Pons (tissue), 1 donor: ENCODE data around the gene G2E3.
A peak's percentile ranks its signal among the peaks of the same experiment; 100 is the strongest.
"Not testable (repeated sequence)": the region's sequence is repeated elsewhere in the genome, so short reads cannot be mapped to it uniquely, and the experiment has no call there.

Experiments used
- DNase-seq: peaks from one replicate; pipeline ENCODE4 v3.0.0-alpha.2; 2016; ENCODE audit warnings: low spot score

Gene G2E3

GRCh38 chr14:30559638-30560091 lies 707 bp downstream of the G2E3 start:
- DNase-seq: peak; percentile 2

GRCh38 chr14:30560581-30560980 lies 1.6 kb downstream of the G2E3 start:
- no peak for DNase-seq

- DNase-seq: no peak
Measured at GRCh38 chr14:30564235-30564867, 5.4 kb downstream of the G2E3 start.

- no peak for DNase-seq
Measured at GRCh38 chr14:30564868-30565248, 5.9 kb downstream of the G2E3 start.

- no peak for DNase-seq
Measured at GRCh38 chr14:30569216-30569902, 10.4 kb downstream of the G2E3 start.

GRCh38 chr14:30569903-30570226 lies 10.9 kb downstream of the G2E3 start:
- no peak for DNase-seq

GRCh38 chr14:30572237-30572636 lies 13.3 kb downstream of the G2E3 start:
- DNase-seq: no peak

GRCh38 chr14:30572771-30573170 lies 13.8 kb downstream of the G2E3 start:
- no peak for DNase-seq

GRCh38 chr14:30573226-30573814 lies 14.4 kb downstream of the G2E3 start:
- DNase-seq: no peak

- DNase-seq: no peak
Measured at GRCh38 chr14:30573966-30574365, 15.0 kb downstream of the G2E3 start.

- DNase-seq: not testable (repeated sequence)
Measured at GRCh38 chr14:30574777-30575176, 15.8 kb downstream of the G2E3 start.

GRCh38 chr14:30576333-30576732 lies 17.4 kb downstream of the G2E3 start:
- DNase-seq: not testable (repeated sequence)

GRCh38 chr14:30580616-30581282 lies 21.8 kb downstream of the G2E3 start:
- DNase-seq: no peak

- no peak for DNase-seq
Measured at GRCh38 chr14:30581283-30581625, 22.3 kb downstream of the G2E3 start.

GRCh38 chr14:30582376-30582775 lies 23.4 kb downstream of the G2E3 start:
- no peak for DNase-seq

GRCh38 chr14:30584058-30584630 lies 25.2 kb downstream of the G2E3 start:
- no peak for DNase-seq

GRCh38 chr14:30585204-30585603 lies 26.2 kb downstream of the G2E3 start:
- no peak for DNase-seq

- no peak for DNase-seq
Measured at GRCh38 chr14:30587141-30587540, 28.2 kb downstream of the G2E3 start.

- DNase-seq: no peak
Measured at GRCh38 chr14:30588873-30589272, 29.9 kb downstream of the G2E3 start.

GRCh38 chr14:30596935-30597334 lies 38.0 kb downstream of the G2E3 start:
- no peak for DNase-seq

GRCh38 chr14:30597504-30597903 lies 38.5 kb downstream of the G2E3 start:
- DNase-seq: no peak
